Adrenal gland (tissue), 12 donors: ENCODE measurements around the gene ASTL. TPM values are rescaled to one million over a fixed set of nuclear protein-coding genes. Genes with fewer than 3 reads are reported as not detected.

Experiments used
- DNase-seq, 7 donors: peaks; one replicate each; pipeline ENCODE4 v3.0.0-alpha.2; 2019 to 2020
- H3K27ac ChIP-seq, 5 donors: fragments of 200-600 bp; sonication (generic) in 4 of 5; 1 replicate in 3 of 5; 2 replicates in 2 of 5; pipeline versions ENCODE4 v1.5.1 to v1.8.0; 2016 to 2020; ENCODE audit warnings: mild to moderate bottlenecking in 1 of 5
- H3K27me3 ChIP-seq: fragments of 200-600 bp; 2 replicates; pipeline ENCODE4 v1.8.0; 2021
- H3K36me3 ChIP-seq, 2 donors: fragments of 200-600 bp; replicated peaks in 1 of 2; 1 replicate in 1 of 2; 2 replicates in 1 of 2; pipeline versions ENCODE4 v1.5.1 to v1.8.0; 2018 to 2022
- H3K4me1 ChIP-seq, 2 donors: fragments of 200-600 bp; replicated peaks in 1 of 2; 1 replicate in 1 of 2; 2 replicates in 1 of 2; pipeline versions ENCODE4 v1.5.1 to v1.8.0; 2018 to 2021
- H3K4me3 ChIP-seq, 4 donors: fragments of 200-600 bp; sonication (generic) in 3 of 4; one replicate each; pipeline ENCODE4 v1.5.1; 2016 to 2018
- H3K9me3 ChIP-seq, 3 donors: fragments of 200-600 bp; sonication (generic) in 1 of 3; replicated peaks in 1 of 3; 1 replicate in 2 of 3; 2 replicates in 1 of 3; pipeline versions ENCODE4 v1.5.1 to v1.8.0; 2016 to 2021
- CTCF ChIP-seq, 6 experiments: fragments of 450-650 bp in 4 of 6; fragments of 200-600 bp in 2 of 6; sonication (generic) in 1 of 6; IDR thresholded peaks; 1 replicate in 5 of 6; 2 replicates in 1 of 6; pipeline versions ENCODE4 v1.5.1 to v1.8.0; 2016 to 2021; ENCODE audit warnings: antibody characterized with exemption in 6 of 6, mild to moderate bottlenecking in 2 of 6, moderate library complexity in 1 of 6
- POLR2A ChIP-seq, 2 donors: fragments of 450-650 bp; IDR thresholded peaks; one replicate each; pipeline ENCODE4 v1.6.1; 2017; ENCODE audit warnings: antibody characterized with exemption in 2 of 2, mild to moderate bottlenecking in 2 of 2, moderate library complexity in 1 of 2
- WGBS, 4 donors: extraction: QIAGEN DNeasy Blood & Tissue Kit in 2 of 4; methylation state at CpG; one replicate each; pipeline versions ENCODE4 v1.1.5 to v1.1.7; 2013 to 2017; 5-methylcytosine and 5-hydroxymethylcytosine counted together
- intact Hi-C, 2 donors: fragments of 100-400 bp; cut with DNase I; formaldehyde crosslinking; loops; one replicate each; pipeline versions ENCODE4 v1.14.1 to v1.15.0; 2022 to 2023
- polyA plus RNA-seq, 3 donors: library from polyadenylated mRNA; stranded (reverse); fragments of 200-250 nt in 2 of 3; fragments of 350-450 nt in 1 of 3; fragmentation: Illumina TruSeq in 1 of 3; extraction: RNeasy Lipid Tissue Mini Kit (QIAGEN cat#74804) in 1 of 3; gene quantifications; one replicate each; pipeline ENCODE4 v1.2.3, GENCODE V29; 2013 to 2014
- total RNA-seq, 9 donors: library from RNA; depleted of rRNA in 4 of 9; stranded (reverse); fragments of >200 nt in 4 of 9; fragments of 120-200 nt in 1 of 9; fragmentation: NEBNext Ultra II Directional in 1 of 9; extraction: Animal tissue kit (Norgen Biotek cat#: 25700) in 1 of 9; gene quantifications; one replicate each; pipeline versions ENCODE4 v1.1.0 to v1.2.4, GENCODE V29; 2013 to 2023
- donor health status: healthy with polysubstance abuse.
- donor health status: Bipolar disorder and iron deficiency.
- donor health status: DM: yes; HTN: yes; CAD: no.
- donor health status: DM: no; HTN: no; CAD: no.
- donor health status: DM: no; HTN: no; CAD: no.
- donor health status: DM: yes; HTN: yes; CAD: no.

ASTL gene
- total and polyA plus RNA-seq, 12 donors = not detected

GRCh38 chr2:96145036-96145847 is 6.9 kb upstream of the ASTL start, which contains the start of gene DUSP2:
Gene DUSP2, minus strand, starts transcription at chr2:96145440. Its CDS starts 86 bp downstream, at chr2:96145354.
- WGBS, 4 donors = 3 to 23% (median 9%) methylated on average over 5 to 94 of the region's 94 CpGs
- peak; percentile 66 to 81 (median 71) for DNase-seq
- Histone ChIP-seq H3K27me3 (no peaks in the 10 kb centered on the region), H3K4me1 (peaks cover 16 to 27% of the 10 kb centered on the region in 2 donors), H3K36me3 (no peaks in the 10 kb centered on the region), H3K4me3 (peak within 1 kb of the TSS in 2 of 4 donors; percentile 32 to 66), H3K27ac (peak within 1 kb of the TSS in 4 of 5 donors; percentile 10 to 61 (median 37)), H3K9me3 (no peaks in the 10 kb centered on the region)
- TF ChIP-seq CTCF (IDR thresholded peaks at IDR 0.05) (peak in 1 of 6 experiments; percentile 23), POLR2A (IDR thresholded peaks at IDR 0.05) (peak; percentile 50 to 70)
- intact Hi-C loops = loop anchor here in 1 of 2 donors (10.0 kb wide), 1 partner anchor 120 kb away; the partner anchor contains the start of genes CIAO1 and TMEM127

GRCh38 chr2:96144481-96145035 is 6.3 kb upstream of the ASTL start:
- peak in 3 of 7 donors; percentile 36 to 53 (median 48) for DNase-seq
- intact Hi-C loops = loop anchor here in 1 of 2 donors (10.0 kb wide), 1 partner anchor 120 kb away; the partner anchor contains the start of genes CIAO1 and TMEM127
- Histone ChIP-seq H3K27ac (peak overlapping the region in 1 of 5 donors; percentile 61), H3K36me3 (no peaks in the 10 kb centered on the region), H3K9me3 (no peaks in the 10 kb centered on the region), H3K4me1 (peaks cover 16 to 27% of the 10 kb centered on the region in 2 donors), H3K4me3 (peak overlapping the region in 2 of 4 donors; percentile 32 to 66), H3K27me3 (no peaks in the 10 kb centered on the region)
- TF ChIP-seq POLR2A (IDR thresholded peaks at IDR 0.05) = no peak
- TF ChIP-seq CTCF (IDR thresholded peaks at IDR 0.05) = no peak
- WGBS, 4 donors = 5 to 23% (median 15%) methylated on average over 7 to 35 of the region's 35 CpGs

GRCh38 chr2:96143848-96144480 is 5.7 kb upstream of the ASTL start:
- 92 to 96% (median 94%) methylated on average over 9 to 23 of the region's 23 CpGs for whole genome bisulfite sequencing, 4 donors
- H3K9me3 ChIP-seq = no peaks in the 10 kb centered on the region
- peaks cover 16 to 27% of the 10 kb centered on the region in 2 donors for H3K4me1 ChIP-seq
- no peak overlapping the region for H3K4me3 ChIP-seq
- peak in 1 of 7 donors; percentile 8 for DNase-seq
- TF ChIP-seq POLR2A (IDR thresholded peaks at IDR 0.05) (no peak), CTCF (IDR thresholded peaks at IDR 0.05) (peak in 1 of 6 experiments; percentile 11)
- H3K36me3 ChIP-seq = no peaks in the 10 kb centered on the region
- no peak overlapping the region for H3K27ac ChIP-seq
- intact Hi-C loops = loop anchor here in 1 of 2 donors (10.0 kb wide), 1 partner anchor 121 kb away; the partner anchor contains the start of genes CIAO1 and TMEM127
- no peaks in the 10 kb centered on the region for H3K27me3 ChIP-seq
